ENCODE measurements around the gene PRSS21. TPM values are rescaled to one million over a fixed set of nuclear protein-coding genes. Genes with fewer than 3 reads are reported as not detected.

PRSS21 gene
- total RNA-seq, 4 donors from 2014 or later, result 1.5 TPM; not detected in 3

GRCh38 chr16:2826591-2827373 is 9.7 kb downstream of the PRSS21 start:
- H3K27ac ChIP-seq, result no peak overlapping the region
- DNase-seq, result no peak
- no peaks in the 10 kb centered on the region for H3K9me3 ChIP-seq
- WGBS, 2 donors, result 51 to 65% methylated on average over 5 to 11 of the region's 19 CpGs
- peaks cover 0 to 11% (median 9%) of the 10 kb centered on the region in 3 donors for H3K4me1 ChIP-seq
- TF ChIP-seq POLR2A (IDR thresholded peaks at IDR 0.05) (no peak), CTCF (IDR thresholded peaks at IDR 0.05) (no peak)
- no peak overlapping the region for H3K4me3 ChIP-seq
- no peaks in the 10 kb centered on the region for H3K36me3 ChIP-seq
- intact Hi-C loops (cut with DNase I), result no loop called here
- peaks cover 0 to 76% (median 0%) of the 10 kb centered on the region in 4 donors for H3K27me3 ChIP-seq

GRCh38 chr16:2827374-2827791 is 10.3 kb downstream of the PRSS21 start:
- 29 to 40% methylated on average over 5 to 7 of the region's 15 CpGs for WGBS, 2 donors
- H3K27ac ChIP-seq, result no peak overlapping the region
- no peak for DNase-seq
- no peaks in the 10 kb centered on the region for H3K36me3 ChIP-seq
- H3K9me3 ChIP-seq, result no peaks in the 10 kb centered on the region
- TF ChIP-seq POLR2A (IDR thresholded peaks at IDR 0.05), result no peak
- peaks cover 0 to 11% (median 9%) of the 10 kb centered on the region in 3 donors for H3K4me1 ChIP-seq
- no peak overlapping the region for H3K4me3 ChIP-seq
- H3K27me3 ChIP-seq, result peaks cover 0 to 77% (median 0%) of the 10 kb centered on the region in 4 donors
- intact Hi-C loops (cut with DNase I), result no loop called here

- no peaks in the 10 kb centered on the region for H3K9me3 ChIP-seq
- TF ChIP-seq POLR2A (IDR thresholded peaks at IDR 0.05) (no peak), CTCF (IDR thresholded peaks at IDR 0.05) (no peak)
- H3K4me1 ChIP-seq, result peaks cover 0 to 11% (median 9%) of the 10 kb centered on the region in 3 donors
- H3K4me3 ChIP-seq, result no peak overlapping the region
- H3K27ac ChIP-seq, result no peak overlapping the region
- peaks cover 0 to 83% (median 0%) of the 10 kb centered on the region in 4 donors for H3K27me3 ChIP-seq
- WGBS, 2 donors, result 77 to 83% methylated on average over 3 to 9 of the region's 14 CpGs
- intact Hi-C loops (cut with DNase I), result no loop called here
- no peaks in the 10 kb centered on the region for H3K36me3 ChIP-seq
- DNase-seq, result no peak
Observed at GRCh38 chr16:2827831-2828520, 10.9 kb downstream of the PRSS21 start.

- TF ChIP-seq POLR2A (IDR thresholded peaks at IDR 0.05), result no peak
- no peak for TF ChIP-seq CTCF (IDR thresholded peaks at IDR 0.05)
- DNase-seq, result no peak
- Histone ChIP-seq H3K4me3 (no peak overlapping the region), H3K27ac (no peak overlapping the region), H3K27me3 (peaks cover 0 to 84% (median 0%) of the 10 kb centered on the region in 4 donors), H3K9me3 (no peaks in the 10 kb centered on the region), H3K36me3 (no peaks in the 10 kb centered on the region), H3K4me1 (peaks cover 0 to 11% (median 9%) of the 10 kb centered on the region in 3 donors)
- intact Hi-C loops (cut with DNase I), result no loop called here
- 94 to 98% methylated on average over 6 to 8 of the region's 8 CpGs for WGBS, 2 donors
Observed at GRCh38 chr16:2828521-2828840, 11.4 kb downstream of the PRSS21 start.

GRCh38 chr16:2828876-2829430 is 11.9 kb downstream of the PRSS21 start:
- DNase-seq, result no peak
- TF ChIP-seq CTCF (IDR thresholded peaks at IDR 0.05) (no peak), POLR2A (IDR thresholded peaks at IDR 0.05) (no peak)
- Histone ChIP-seq H3K27me3 (peaks cover 0 to 84% (median 0%) of the 10 kb centered on the region in 4 donors), H3K4me1 (peaks cover 0 to 11% (median 9%) of the 10 kb centered on the region in 3 donors), H3K36me3 (no peaks in the 10 kb centered on the region), H3K9me3 (no peaks in the 10 kb centered on the region), H3K27ac (no peak overlapping the region), H3K4me3 (no peak overlapping the region)
- WGBS, 2 donors, result 90 to 94% methylated on average over 2 to 10 of the region's 17 CpGs
- intact Hi-C loops (cut with DNase I), result no loop called here
